ENCODE measurements around the gene SDHA.
"Not testable (repeated sequence)": the region's sequence is repeated elsewhere in the genome, so short reads cannot be mapped to it uniquely, and the experiment has no call there.

The SDHA gene

GRCh38 chr5:198516-199196 is 19.5 kb upstream of the SDHA start:
- DNase-seq = no peak

DNA sequence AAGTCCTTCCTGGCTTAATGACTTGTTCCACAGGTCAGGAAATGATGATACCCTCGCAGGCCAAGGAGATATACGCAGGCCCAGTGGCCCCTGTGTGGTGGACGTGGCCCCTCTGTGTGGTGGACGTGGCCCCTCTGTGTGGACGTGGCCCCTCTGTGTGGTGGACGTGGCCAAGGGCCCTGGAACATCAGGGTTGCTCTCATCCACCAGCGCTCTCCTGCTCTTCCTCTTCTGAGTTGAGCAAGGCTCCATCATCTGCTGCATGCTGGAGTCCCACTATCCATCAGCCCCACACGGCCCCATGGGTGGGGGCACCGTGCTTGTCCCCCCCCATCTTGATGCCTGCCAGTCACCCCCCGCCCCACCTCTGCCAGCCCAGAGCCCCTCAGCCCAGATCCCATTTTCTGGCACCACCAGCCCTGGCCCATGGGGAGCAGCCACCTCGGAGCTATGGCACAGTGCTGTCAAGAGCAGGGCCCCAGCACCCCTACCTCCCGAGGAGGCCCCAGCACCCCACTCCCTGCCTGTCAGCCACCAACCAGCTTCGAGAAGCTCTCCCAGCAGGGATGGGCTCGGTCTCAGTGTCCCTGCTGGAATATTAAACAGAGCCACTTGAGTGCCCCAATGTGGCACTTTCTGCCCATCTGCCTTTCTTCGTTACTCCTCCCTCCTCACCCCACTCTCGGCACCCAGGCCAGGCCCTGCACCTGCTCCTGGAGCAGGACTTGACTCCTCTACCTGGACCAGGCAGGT is 18.7 kb upstream of the SDHA start:
- DNase-seq = no peak

DNA sequence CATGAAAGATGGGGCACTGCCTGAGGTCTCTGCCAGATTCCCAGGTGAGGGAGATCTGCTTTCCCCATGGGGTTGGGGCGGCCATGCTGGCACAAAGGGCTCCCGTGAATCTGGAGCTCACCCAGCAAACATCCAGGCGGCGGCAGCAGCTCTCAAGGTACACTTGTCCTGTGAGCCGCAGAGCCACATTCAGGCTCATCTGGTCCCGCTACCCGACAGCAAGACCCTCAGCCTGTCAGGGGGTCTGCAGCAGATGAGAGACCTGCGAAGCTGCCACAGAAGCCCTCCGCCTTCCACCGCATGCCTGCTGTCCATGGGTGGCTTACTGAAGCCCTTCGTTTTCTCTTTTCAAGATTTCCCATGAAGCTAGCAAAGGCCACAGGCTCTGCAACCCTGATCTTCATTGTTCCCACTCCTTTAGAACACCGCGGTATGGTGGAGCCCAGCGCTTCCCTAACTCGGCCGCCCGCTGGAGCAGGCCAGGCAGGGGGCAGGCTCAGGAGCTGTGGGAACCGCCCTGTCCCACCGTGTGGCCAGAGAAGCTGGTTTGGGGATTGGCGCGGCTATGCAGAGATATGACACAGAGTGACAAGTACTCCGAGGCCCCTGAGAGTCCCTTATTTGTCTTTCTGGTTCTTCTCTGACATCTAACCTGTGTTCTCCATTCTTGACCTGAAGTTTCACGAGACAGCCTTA is 18.0 kb upstream of the SDHA start:
- no peak for DNase-seq

GRCh38 chr5:200985-201384 is 17.1 kb upstream of the SDHA start:
- no peak for DNase-seq

- no peak for DNase-seq
Measured at GRCh38 chr5:201672-202071, 16.4 kb upstream of the SDHA start.

GRCh38 chr5:203246-203930 is 14.7 kb upstream of the SDHA start:
- no peak for DNase-seq

DNA sequence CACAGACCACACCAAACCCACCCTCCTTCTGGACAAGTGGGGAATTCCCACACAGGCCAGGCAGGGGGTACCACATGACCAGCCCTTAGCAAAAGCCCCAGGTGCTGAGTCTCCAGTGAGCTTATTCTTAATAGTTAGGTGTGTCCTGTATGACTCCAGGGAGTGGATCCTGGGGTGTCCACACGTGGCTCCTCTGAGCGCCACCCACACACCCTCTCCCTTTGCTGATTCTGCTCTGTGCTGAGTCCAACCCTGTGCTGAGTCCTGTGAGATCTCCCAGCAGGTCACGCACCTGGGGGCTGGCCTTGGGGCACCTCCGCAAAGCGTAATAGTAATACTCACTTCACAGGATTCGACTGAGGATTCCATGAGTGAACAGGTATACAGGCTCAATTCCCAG is 14.1 kb upstream of the SDHA start:
- no peak for DNase-seq

DNA sequence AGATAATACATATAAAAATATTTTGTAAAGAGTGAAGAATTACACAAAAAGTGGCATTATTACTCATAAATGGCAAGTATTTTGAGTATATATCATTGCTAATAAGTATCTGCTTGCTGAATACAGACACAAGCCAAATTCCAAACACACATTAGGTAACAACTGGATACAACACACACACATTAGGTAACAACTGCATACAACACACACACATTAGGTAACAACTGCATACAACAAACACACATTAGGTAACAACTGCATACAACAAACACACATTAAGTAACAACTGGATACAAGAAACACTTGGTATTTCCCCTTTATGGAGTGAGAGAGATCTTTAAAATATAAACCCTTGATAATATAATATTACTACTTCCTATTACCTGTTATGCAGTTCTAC is 13.7 kb upstream of the SDHA start:
- DNase-seq = no peak

DNA sequence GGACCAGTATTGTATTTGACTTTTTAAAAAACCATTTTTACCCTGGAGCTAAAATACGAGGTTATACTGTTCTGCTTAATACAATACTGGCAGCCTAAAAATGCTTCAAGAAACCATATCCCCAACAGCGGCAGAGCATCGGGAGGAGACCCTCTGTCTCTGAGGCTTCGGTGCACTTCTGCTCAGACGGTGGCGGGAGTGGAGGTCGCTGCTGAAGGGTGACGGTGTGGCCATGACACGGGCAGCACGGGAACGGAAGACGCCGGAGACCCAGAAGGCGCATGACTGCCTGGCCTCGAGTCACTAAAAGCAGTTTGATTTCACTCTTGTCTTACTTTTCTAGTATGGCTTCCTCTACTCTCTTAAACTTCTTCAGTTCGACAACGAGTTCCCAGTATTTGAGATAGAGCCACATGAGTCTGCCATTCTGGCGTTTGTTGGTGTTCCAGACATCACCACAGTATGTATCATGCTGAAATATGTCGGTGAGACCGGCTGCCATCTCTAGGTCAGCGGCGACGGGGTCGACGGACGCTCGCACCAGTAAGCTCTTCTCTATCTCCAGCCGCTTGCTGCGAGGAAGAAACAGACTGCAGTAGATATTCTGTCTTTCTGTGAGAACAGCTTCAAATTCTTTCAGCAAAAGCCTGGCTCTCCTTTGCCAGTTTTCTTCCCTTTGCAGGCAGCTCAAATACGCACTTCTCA is 13.0 kb upstream of the SDHA start:
- DNase-seq = no peak

GRCh38 chr5:206406-206805 is 11.7 kb upstream of the SDHA start:
- DNase-seq = no peak

GRCh38 chr5:206927-207536 is 11.1 kb upstream of the SDHA start:
- DNase-seq = no peak

GRCh38 chr5:207599-207998 is 10.5 kb upstream of the SDHA start:
- no peak for DNase-seq

DNA sequence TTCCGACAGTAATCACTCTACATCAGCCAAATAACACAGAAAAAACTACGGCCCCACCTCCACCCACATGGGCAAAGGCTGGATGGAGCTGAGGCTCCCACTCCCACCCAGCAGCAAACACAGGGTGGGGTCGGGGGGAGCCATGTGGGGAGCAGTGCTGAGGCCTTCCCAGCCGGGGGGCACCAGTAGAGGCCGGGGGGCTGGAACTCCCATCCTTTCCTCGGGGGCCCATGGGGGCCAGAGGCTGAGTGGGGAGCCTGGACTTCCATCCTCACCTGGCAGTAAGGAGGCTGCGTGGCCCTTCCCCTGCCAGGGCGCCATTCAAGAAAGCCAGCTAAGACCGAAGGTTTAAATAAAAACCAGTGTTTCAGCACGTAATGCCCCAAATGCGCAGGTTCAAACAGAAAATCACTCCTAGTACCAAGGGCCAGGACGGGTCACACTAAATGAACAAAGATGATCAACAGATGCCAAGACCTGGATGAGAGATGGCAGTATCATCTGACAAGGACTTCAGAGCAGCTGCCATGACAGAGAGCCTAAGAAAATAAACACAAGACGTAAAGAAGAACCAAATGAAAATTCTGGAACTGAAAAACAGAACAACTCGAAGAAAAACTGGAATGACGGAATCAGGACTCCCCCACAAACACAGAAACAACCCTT is 9.5 kb upstream of the SDHA start:
- DNase-seq = no peak

DNA sequence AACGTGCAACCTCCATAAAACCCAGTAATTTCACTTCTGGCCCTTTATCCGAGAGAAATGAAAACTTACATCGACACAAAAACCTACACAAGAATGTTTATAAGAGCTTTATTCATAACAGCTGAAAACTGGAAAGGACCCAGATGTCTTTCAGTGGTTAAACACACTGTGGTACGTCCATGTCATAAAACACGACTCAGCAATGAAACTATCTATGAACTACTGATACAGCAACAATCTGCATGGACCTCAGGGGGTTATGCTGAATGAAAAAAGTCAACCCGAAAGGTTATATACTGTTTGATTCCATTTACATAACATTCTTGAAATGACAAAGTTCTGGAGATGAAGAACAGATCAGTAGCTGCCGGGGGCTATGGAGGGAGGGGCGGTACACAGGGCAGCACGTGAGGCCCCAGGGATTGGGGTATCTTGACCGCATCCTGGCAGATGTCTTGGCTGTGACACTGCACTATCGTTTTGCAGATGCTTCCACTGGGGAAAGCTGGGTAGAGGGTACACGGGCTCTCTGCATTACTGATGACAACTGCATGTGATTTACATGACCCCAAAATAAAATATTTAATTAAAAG is 4.2 kb upstream of the SDHA start:
- DNase-seq = no peak

GRCh38 chr5:215256-215655 is 2.9 kb upstream of the SDHA start:
- DNase-seq = not testable (repeated sequence)

- DNase-seq = not testable (repeated sequence)
Measured at GRCh38 chr5:216076-216475, 2.0 kb upstream of the SDHA start.

DNA sequence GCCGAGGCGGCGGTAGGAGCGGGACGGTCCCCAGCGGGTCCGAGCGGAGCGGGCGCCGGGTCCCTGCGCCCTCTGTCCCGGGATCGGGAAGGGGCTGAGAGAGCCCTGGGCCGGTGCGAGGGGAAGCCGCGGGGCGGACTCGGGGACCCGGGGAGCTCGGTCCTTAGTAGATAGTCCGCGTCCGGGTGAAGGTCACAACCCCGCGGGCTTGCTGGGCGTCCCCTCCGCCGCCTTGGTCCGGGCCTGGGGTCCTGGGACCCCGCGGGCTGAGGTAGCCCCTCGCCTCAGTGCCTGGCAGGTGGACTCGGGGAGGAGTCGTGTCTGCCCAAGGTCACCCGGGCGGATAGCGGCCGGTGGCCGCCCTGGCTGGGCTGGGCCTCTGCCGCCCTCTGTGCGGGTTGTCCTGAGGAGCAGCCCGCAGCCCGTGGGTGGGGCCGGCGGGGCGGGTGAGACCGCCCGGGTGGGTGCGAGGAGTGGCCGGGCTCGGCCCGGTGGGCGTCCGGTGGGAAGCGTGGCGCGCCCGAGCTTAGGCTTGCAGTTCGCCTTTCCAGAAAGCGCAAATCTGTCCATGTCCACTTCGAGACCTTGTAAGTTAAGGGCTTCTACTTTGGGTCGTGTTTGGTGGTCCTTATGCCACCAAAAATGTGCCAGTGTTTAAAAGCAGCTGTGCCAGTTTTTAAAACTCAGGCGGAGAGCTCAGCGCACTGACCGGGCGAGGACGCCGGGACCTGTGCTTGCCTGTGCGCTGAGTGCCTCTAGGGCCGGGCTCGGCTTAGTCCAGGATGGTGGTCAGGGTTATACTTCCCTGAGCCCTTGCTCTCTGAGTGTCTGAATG is 554 bp downstream of the SDHA start:
- no peak for DNase-seq

DNA sequence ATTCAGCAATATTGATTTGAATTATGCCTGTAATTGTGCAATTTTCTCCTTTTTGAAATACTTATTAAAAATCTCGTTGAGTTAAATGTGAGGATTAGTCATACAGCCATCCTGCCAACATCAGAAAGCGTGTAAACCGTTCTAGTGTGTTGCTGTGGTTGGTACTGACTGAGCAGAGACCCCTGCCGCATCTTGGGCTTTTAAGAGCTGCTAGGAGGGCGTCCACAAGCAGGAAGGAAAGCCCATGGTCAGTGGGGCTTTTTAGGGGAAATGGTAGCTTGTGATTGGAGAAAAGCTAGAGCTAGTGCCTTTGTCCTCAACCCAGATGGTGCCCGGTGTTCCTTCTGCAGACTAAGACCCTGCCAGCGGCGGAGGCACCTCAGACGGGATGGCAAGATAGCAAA is 1.3 kb downstream of the SDHA start:
- no peak for DNase-seq

DNA sequence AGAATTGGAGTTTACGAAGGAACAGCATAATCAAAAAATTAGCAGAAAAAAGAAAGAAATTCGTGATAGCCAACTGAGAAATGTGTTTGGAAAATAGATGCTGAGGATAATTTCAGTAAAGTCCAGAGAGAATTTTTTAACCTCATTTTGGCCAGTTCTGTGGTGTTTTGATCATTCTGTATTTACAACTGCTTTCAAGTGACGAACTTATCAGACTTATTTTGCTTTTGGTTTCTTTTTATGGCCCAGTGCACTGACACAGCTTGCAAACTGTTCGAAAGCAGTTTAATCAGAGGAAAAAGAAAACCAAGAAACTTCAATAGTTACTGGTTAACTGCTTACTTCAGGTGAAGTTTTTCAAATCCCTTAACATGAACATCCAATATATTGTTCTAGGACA is 1.9 kb downstream of the SDHA start:
- DNase-seq = no peak

- not testable (repeated sequence) for DNase-seq
Measured at GRCh38 chr5:222951-223715, 5.0 kb downstream of the SDHA start.
